ENCODE data around the gene BLOC1S6. TPM values are rescaled to one million over a fixed set of nuclear protein-coding genes. Genes with fewer than 3 reads are reported as not detected.

Gene BLOC1S6
- total RNA-seq, 4 donors from 2014 or later = 35.6 to 70.8 (median 52.5) TPM

DNA sequence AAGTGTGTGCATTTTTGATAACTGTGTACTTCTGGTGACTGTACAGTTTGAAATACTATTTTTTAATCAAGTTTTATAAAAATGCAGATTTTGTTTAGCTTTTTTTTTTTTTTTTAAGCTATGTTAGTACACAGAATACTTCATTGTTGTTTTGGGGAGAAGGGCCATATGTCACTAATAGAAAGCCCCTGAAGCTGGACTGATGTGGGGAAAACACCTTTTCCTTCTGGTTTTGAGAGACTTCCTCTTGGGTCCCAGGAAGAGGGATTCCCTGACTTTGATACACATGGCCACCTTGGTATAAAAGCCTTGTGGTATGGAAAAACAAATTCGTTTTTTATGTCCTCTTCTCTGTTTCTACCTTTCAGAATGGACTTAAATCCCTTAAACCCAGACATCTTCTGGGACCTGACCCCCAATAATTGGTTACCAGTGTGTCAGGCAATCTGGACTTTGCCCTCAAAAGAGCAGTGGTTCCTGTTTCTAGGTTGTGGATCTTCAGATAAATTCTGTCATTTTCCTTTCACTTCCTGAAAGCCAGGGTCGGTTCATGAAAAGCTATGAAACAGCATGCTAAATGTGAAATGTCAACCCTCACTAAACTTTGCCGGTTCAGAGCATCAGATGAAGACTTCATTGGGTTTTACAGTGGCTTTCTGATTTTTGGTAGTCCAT, 31.1 kb upstream of the BLOC1S6 start:
- TF ChIP-seq POLR2A (IDR thresholded peaks at IDR 0.05) (no peak), EP300 (IDR thresholded peaks at IDR 0.05) (no peak)
- TF ChIP-seq, protein P1, sequence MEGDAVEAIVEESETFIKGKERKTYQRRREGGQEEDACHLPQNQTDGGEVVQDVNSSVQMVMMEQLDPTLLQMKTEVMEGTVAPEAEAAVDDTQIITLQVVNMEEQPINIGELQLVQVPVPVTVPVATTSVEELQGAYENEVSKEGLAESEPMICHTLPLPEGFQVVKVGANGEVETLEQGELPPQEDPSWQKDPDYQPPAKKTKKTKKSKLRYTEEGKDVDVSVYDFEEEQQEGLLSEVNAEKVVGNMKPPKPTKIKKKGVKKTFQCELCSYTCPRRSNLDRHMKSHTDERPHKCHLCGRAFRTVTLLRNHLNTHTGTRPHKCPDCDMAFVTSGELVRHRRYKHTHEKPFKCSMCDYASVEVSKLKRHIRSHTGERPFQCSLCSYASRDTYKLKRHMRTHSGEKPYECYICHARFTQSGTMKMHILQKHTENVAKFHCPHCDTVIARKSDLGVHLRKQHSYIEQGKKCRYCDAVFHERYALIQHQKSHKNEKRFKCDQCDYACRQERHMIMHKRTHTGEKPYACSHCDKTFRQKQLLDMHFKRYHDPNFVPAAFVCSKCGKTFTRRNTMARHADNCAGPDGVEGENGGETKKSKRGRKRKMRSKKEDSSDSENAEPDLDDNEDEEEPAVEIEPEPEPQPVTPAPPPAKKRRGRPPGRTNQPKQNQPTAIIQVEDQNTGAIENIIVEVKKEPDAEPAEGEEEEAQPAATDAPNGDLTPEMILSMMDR (IDR thresholded peaks at IDR 0.05) = no peak
- 25 to 41% methylated on average over 3 of the region's 3 CpGs for WGBS, 2 donors

DNA sequence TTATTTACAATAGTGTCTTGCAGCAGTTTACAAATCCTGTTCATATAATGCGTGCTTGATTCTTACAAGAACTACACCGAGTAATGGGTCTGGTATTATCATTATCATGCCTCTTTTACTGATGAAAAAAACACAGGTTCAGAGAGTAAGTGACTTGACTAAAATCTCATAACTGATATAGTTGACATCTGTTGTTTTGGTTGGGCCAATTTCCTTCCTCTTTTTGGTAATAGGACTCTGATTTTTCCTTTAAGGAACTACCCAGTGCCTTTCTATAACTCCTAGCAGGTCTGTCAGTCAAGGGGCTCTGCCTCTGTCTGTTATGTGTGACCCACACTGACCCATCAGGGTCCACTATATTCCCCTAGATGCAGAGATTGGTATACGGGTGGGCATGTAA, 14.6 kb upstream of the BLOC1S6 start:
- no peak overlapping the region for H3K4me3 ChIP-seq
- DNase-seq (ENCODE audit: low spot score in 2 of 2) = no peak
- no peak overlapping the region for H3K27ac ChIP-seq
- peaks cover 0 to 5% (median 0%) of the 10 kb centered on the region in 4 donors for H3K9me3 ChIP-seq
- H3K27me3 ChIP-seq = no peaks in the 10 kb centered on the region
- H3K4me1 ChIP-seq = no peaks in the 10 kb centered on the region
- WGBS, 2 donors = 60 to 64% methylated on average over 3 of the region's 3 CpGs
- H3K36me3 ChIP-seq = no peaks in the 10 kb centered on the region
- no peak for TF ChIP-seq EP300 (IDR thresholded peaks at IDR 0.05)
- no peak for TF ChIP-seq POLR2A (IDR thresholded peaks at IDR 0.05)
- TF ChIP-seq, protein P1 (IDR thresholded peaks at IDR 0.05) = no peak

More for the DNA sequence above, 31.1 kb upstream of the BLOC1S6 start:
- Histone ChIP-seq H3K27ac (no peak overlapping the region), H3K36me3 (no peaks in the 10 kb centered on the region), H3K4me3 (no peak overlapping the region), H3K9me3 (no peaks in the 10 kb centered on the region), H3K4me1 (no peaks in the 10 kb centered on the region), H3K27me3 (no peaks in the 10 kb centered on the region)
- no peak for DNase-seq (ENCODE audit: low spot score in 2 of 2)

DNA sequence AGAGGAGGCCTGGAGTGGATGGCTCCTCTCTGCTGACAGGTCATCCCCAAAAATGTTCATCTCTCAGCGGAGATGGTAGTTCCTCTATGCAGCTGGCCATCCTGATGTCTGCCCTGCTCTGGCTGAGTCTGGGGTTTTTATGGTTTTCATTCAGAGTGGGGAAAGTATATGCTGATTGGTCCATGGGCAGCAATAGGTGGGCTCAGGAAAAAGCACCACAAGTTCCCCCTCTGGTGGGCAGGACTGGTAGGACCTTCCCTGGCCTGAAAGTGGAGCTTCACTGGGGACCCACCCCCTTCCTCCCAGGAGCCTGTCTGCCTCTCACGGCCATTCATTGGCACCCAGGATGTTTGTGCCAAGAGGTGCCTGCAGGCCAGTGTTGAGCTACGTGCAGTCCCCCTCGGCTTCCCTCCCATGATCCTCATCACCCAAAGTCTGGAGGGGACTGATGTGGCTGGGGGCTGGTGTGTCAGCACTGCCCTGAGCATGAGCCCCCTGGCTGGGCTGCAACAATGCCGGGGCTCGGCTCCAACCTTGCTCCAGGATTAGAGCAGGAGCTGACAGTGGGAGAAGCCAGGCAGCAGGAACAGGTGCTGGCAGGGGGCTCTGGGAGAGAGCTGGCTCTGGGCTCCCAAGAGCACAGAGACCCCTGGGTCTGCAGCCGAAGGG, 13.1 kb upstream of the BLOC1S6 start:
- WGBS, 2 donors = 81 to 92% methylated on average over 2 to 4 of the region's 7 CpGs
- no peaks in the 10 kb centered on the region for H3K4me1 ChIP-seq
- H3K9me3 ChIP-seq = peaks cover 0 to 5% (median 0%) of the 10 kb centered on the region in 4 donors
- H3K36me3 ChIP-seq = no peaks in the 10 kb centered on the region
- H3K27ac ChIP-seq = no peak overlapping the region
- H3K4me3 ChIP-seq = no peak overlapping the region
- TF ChIP-seq EP300 (IDR thresholded peaks at IDR 0.05) (no peak), POLR2A (IDR thresholded peaks at IDR 0.05) (no peak)
- TF ChIP-seq, protein P1 (IDR thresholded peaks at IDR 0.05) = no peak
- H3K27me3 ChIP-seq = no peaks in the 10 kb centered on the region
- no peak for DNase-seq (ENCODE audit: low spot score in 2 of 2)

DNA sequence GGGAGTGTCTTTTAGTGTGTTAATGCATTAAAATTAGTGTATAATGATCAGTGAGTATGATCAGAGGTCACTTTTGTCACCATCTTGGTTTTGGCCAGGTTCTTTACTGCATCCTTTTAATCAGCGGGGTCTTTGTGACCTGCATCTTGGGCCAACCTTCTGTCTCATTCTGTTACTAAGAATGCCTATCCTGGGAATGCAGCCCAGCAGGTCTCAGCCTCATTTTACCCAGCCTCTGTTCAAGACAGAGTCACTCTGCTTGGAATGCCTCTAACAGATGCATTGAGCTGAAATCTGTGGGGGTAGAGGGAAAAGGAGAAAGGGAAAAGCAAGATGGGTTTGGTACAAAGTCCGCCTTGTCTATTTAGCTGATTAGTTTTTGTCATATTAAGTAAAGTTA, 5.3 kb upstream of the BLOC1S6 start:
- Histone ChIP-seq H3K27me3 (no peaks in the 10 kb centered on the region), H3K36me3 (no peaks in the 10 kb centered on the region), H3K27ac (no peak overlapping the region), H3K4me3 (no peak overlapping the region), H3K4me1 (peaks cover 0 to 19% (median 2%) of the 10 kb centered on the region in 4 donors), H3K9me3 (no peaks in the 10 kb centered on the region)
- DNase-seq (ENCODE audit: low spot score in 2 of 2) = no peak
- 96 to 98% methylated on average over 2 of the region's 2 CpGs for WGBS, 2 donors
- TF ChIP-seq POLR2A (IDR thresholded peaks at IDR 0.05) = no peak
- TF ChIP-seq EP300 (IDR thresholded peaks at IDR 0.05) = no peak
- TF ChIP-seq, protein P1 (IDR thresholded peaks at IDR 0.05) = no peak
